CD14-positive monocyte (primary cell): ENCODE results near the gene GLRX5. TPM values are rescaled to one million over a fixed set of nuclear protein-coding genes. Genes with fewer than 3 reads are reported as not detected.

Experiments
- DNase-seq, 3 donors: peaks; one replicate each; pipeline ENCODE4 v3.0.0-alpha.2; 2011 to 2022
- H2AFZ ChIP-seq: 2 replicates; pipeline ENCODE4 v1.6.0; 2012; ENCODE audit warnings: mild to moderate bottlenecking, low read depth, low read length, inconsistent platforms; ENCODE audit not compliant: insufficient read depth, poor library complexity, severe bottlenecking
- H3K27ac ChIP-seq, 2 donors: 1 replicate in 1 of 2; 2 replicates in 1 of 2; pipeline ENCODE4 v1.5.1; 2012 to 2013; ENCODE audit warnings: low read length in 2 of 2, control low read depth in 1 of 2, inconsistent platforms in 1 of 2, low read depth in 1 of 2, mild to moderate bottlenecking in 1 of 2
- H3K27me3 ChIP-seq, 2 donors: one replicate each; pipeline versions ENCODE4 v1.6.0 to v1.6.1; 2011 to 2013; ENCODE audit warnings: low read length in 2 of 2; ENCODE audit not compliant: control insufficient read depth in 2 of 2, insufficient read depth in 2 of 2
- H3K36me3 ChIP-seq, 2 donors: replicated peaks in 1 of 2; 1 replicate in 1 of 2; 2 replicates in 1 of 2; pipeline versions ENCODE4 v1.5.1 to v1.6.1; 2012 to 2013; ENCODE audit warnings: low read length in 2 of 2, control low read depth in 1 of 2, inconsistent platforms in 1 of 2, mild to moderate bottlenecking in 1 of 2; ENCODE audit not compliant: insufficient read depth in 2 of 2, control insufficient read depth in 1 of 2
- H3K4me1 ChIP-seq, 2 donors: 1 replicate in 1 of 2; 2 replicates in 1 of 2; pipeline versions ENCODE4 v1.5.1 to v1.6.1; 2012 to 2013; ENCODE audit warnings: low read length in 2 of 2, control low read depth in 1 of 2, inconsistent platforms in 1 of 2, mild to moderate bottlenecking in 1 of 2, moderate library complexity in 1 of 2; ENCODE audit not compliant: insufficient read depth in 2 of 2, control insufficient read depth in 1 of 2
- H3K4me2 ChIP-seq: replicated peaks from 2 replicates; pipeline ENCODE3; 2012; ENCODE audit warnings: low read length, moderate library complexity, mild to moderate bottlenecking; ENCODE audit not compliant: poor library complexity, severe bottlenecking; ENCODE audit errors: extremely low read depth
- H3K4me3 ChIP-seq, 3 experiments: fragments of 200-600 bp in 1 of 3; sonication (generic) in 1 of 3; replicated peaks in 1 of 3; 1 replicate in 2 of 3; 2 replicates in 1 of 3; pipeline ENCODE4 v1.5.1; 2011 to 2013; ENCODE audit warnings: low read length in 3 of 3, mild to moderate bottlenecking in 3 of 3, control low read depth in 2 of 3, low read depth in 2 of 3, inconsistent platforms in 1 of 3, moderate library complexity in 1 of 3
- H3K79me2 ChIP-seq: 2 replicates; pipeline ENCODE4 v1.6.0; 2012; ENCODE audit warnings: mild to moderate bottlenecking, control low read depth, inconsistent platforms, low read length, moderate library complexity; ENCODE audit not compliant: insufficient read depth
- H3K9ac ChIP-seq: 2 replicates; pipeline ENCODE4 v1.6.0; 2017; ENCODE audit warnings: low read length, mild to moderate bottlenecking; ENCODE audit not compliant: insufficient read depth, poor library complexity, severe bottlenecking
- H3K9me3 ChIP-seq, 2 donors: replicated peaks in 1 of 2; 1 replicate in 1 of 2; 2 replicates in 1 of 2; pipeline versions ENCODE4 v1.5.1 to v1.6.1; 2012 to 2013; ENCODE audit warnings: low read length in 2 of 2, control low read depth in 1 of 2; ENCODE audit not compliant: control insufficient read depth in 1 of 2, insufficient read depth in 1 of 2
- H4K20me1 ChIP-seq: 2 replicates; pipeline ENCODE4 v1.6.0; 2012; ENCODE audit warnings: mild to moderate bottlenecking, low read length, control low read depth, moderate library complexity; ENCODE audit not compliant: insufficient read depth
- H3K27ac Mint-ChIP-seq, 7 donors: one replicate each; pipeline ENCODE4 v1.8.0; 2020; ENCODE audit warnings: mild to moderate bottlenecking in 7 of 7, mixed read lengths in 7 of 7, moderate library complexity in 6 of 7, inconsistent platforms in 2 of 7
- H3K27me3 Mint-ChIP-seq, 3 donors: one replicate each; pipeline ENCODE4 v1.8.0; 2021 to 2022; ENCODE audit warnings: low read depth in 3 of 3, mild to moderate bottlenecking in 3 of 3, mixed read lengths in 3 of 3, moderate library complexity in 3 of 3, inconsistent platforms in 1 of 3
- H3K36me3 Mint-ChIP-seq, 2 donors: one replicate each; pipeline ENCODE4 v1.8.0; 2020; ENCODE audit warnings: mixed read lengths in 2 of 2, inconsistent platforms in 1 of 2, mild to moderate bottlenecking in 1 of 2
- H3K4me1 Mint-ChIP-seq: one replicate; pipeline ENCODE4 v1.8.0; 2020; ENCODE audit warnings: mild to moderate bottlenecking, mixed read lengths
- H3K4me3 Mint-ChIP-seq, 2 donors: one replicate each; pipeline ENCODE4 v1.8.0; 2020; ENCODE audit warnings: mild to moderate bottlenecking in 2 of 2, mixed read lengths in 2 of 2, moderate library complexity in 1 of 2
- H3K9me3 Mint-ChIP-seq, 7 donors: one replicate each; pipeline ENCODE4 v1.8.0; 2020 to 2022; ENCODE audit warnings: mixed read lengths in 7 of 7, mild to moderate bottlenecking in 6 of 7, moderate library complexity in 6 of 7, inconsistent platforms in 2 of 7
- CTCF ChIP-seq: fragments of 200-600 bp; IDR thresholded peaks from one replicate; pipeline ENCODE4 v1.8.0; 2022; ENCODE audit warnings: antibody characterized with exemption, mild to moderate bottlenecking
- WGBS: methylation state at CpG from one replicate; pipeline ENCODE4 v1.1.5; 2013; ENCODE audit warnings: missing lambda C conversion rate; ENCODE audit not compliant: insufficient coverage; 5-methylcytosine and 5-hydroxymethylcytosine counted together
- intact Hi-C, 2 donors: fragments of 100-400 bp; cut with micrococcal nuclease; formaldehyde crosslinking; loops; one replicate each; pipeline versions ENCODE4 v1.15.0 to v1.15.1; 2023
- polyA plus RNA-seq, 3 donors: library from polyadenylated mRNA; depleted of rRNA in 1 of 3; unstranded in 2 of 3; stranded (reverse) in 1 of 3; fragments of 300-500 nt in 2 of 3; fragments of >200 nt in 1 of 3; fragmentation: Illumina TruSeq in 2 of 3; gene quantifications; 1 replicate in 2 of 3; 2 replicates in 1 of 3; pipeline ENCODE4 v1.2.3, GENCODE V29; 2012 to 2021

Gene GLRX5
- polyA plus RNA-seq, 3 donors = 10.9 to 43.1 (median 31.1) TPM

GRCh38 chr14:95496111-95496681 lies 38.7 kb upstream of the GLRX5 start:
- TF ChIP-seq CTCF = no peak
- Histone ChIP-seq H3K79me2 (peaks cover 99% of the 10 kb centered on the region), H4K20me1 (peaks cover 51% of the 10 kb centered on the region), H3K9ac (peak overlapping the region; percentile 47), H3K4me1 (peaks cover 50 to 55% of the 10 kb centered on the region in 2 donors), H3K36me3 (peaks cover 16 to 41% of the 10 kb centered on the region in 2 donors), H3K4me2 (peak overlapping the region; percentile 63), H3K4me3 (peak overlapping the region in 1 of 3 experiments; percentile 42), H3K9me3 (no peaks in the 10 kb centered on the region), H2AFZ (no peak overlapping the region), H3K27ac (peak overlapping the region; percentile 89 to 97), H3K27me3 (no peaks in the 10 kb centered on the region)
- H3K4me1 Mint-ChIP-seq = peaks cover 63% of the 10 kb centered on the region
- peak overlapping the region; percentile 94 to 98 (median 97) for H3K27ac Mint-ChIP-seq
- intact Hi-C loops = loop anchor here (2.0 to 5.0 kb wide), 2 partner anchors 23 to 36 kb away; no protein-coding TSS in a partner anchor
- peak overlapping the region; percentile 52 to 77 for H3K4me3 Mint-ChIP-seq
- peaks cover 38 to 61% of the 10 kb centered on the region in 2 donors for H3K36me3 Mint-ChIP-seq
- no peaks in the 10 kb centered on the region for H3K27me3 Mint-ChIP-seq
- no peak for DNase-seq
- WGBS = no CpG with 5 or more reads among the region's 4 CpGs
- H3K9me3 Mint-ChIP-seq = peaks cover 0 to 3% (median 0%) of the 10 kb centered on the region in 7 donors

- Mint-ChIP-seq H3K36me3 (peaks cover 43 to 60% of the 10 kb centered on the region in 2 donors), H3K9me3 (peaks cover 0 to 3% (median 0%) of the 10 kb centered on the region in 7 donors), H3K4me1 (peaks cover 66% of the 10 kb centered on the region), H3K27ac (peak overlapping the region; percentile 94 to 98 (median 97)), H3K27me3 (no peaks in the 10 kb centered on the region), H3K4me3 (peak overlapping the region; percentile 52 to 77)
- Histone ChIP-seq H4K20me1 (peaks cover 55% of the 10 kb centered on the region), H3K4me1 (peaks cover 55 to 61% of the 10 kb centered on the region in 2 donors), H3K9ac (peak overlapping the region; percentile 10), H3K4me3 (peak overlapping the region in 1 of 3 experiments; percentile 42), H3K27ac (peak overlapping the region; percentile 89 to 97), H3K27me3 (no peaks in the 10 kb centered on the region), H3K9me3 (no peaks in the 10 kb centered on the region), H3K79me2 (peaks cover 99% of the 10 kb centered on the region), H3K4me2 (peak overlapping the region; percentile 63), H3K36me3 (peaks cover 18 to 42% of the 10 kb centered on the region in 2 donors), H2AFZ (no peak overlapping the region)
- DNase-seq = peak in 2 of 3 donors; percentile 38 to 41
- no peak for TF ChIP-seq CTCF
- 37% methylated on average over 3 of the region's 4 CpGs for WGBS
- intact Hi-C loops = loop anchor here (2.0 to 5.0 kb wide), 2 partner anchors 22 to 36 kb away; no protein-coding TSS in a partner anchor
These were observed 38.1 kb upstream of the GLRX5 start for GRCh38 chr14:95496690-95497259.
